Mammary epithelial cell (primary cell): ENCODE results near the gene TIRAP.

ENCODE experiments used
- CTCF ChIP-seq, 2 donors: IDR thresholded peaks in 1 of 2; conservative IDR thresholded peaks in 1 of 2; 2 replicates each; pipeline ENCODE4 v1.5.1; 2011 to 2012; ENCODE audit warnings: inconsistent platforms in 2 of 2, low read length in 2 of 2, mild to moderate bottlenecking in 2 of 2, control low read depth in 1 of 2, low read depth in 1 of 2; ENCODE audit not compliant: insufficient read depth in 1 of 2; ENCODE audit errors: extremely low read depth in 1 of 2
- EZH2 ChIP-seq: IDR thresholded peaks from 2 replicates; pipeline ENCODE4 v1.6.1; 2012; ENCODE audit warnings: low read length, inconsistent platforms, borderline replicate concordance

- no peak for TF ChIP-seq CTCF (conservative IDR thresholded peaks at IDR 0.05 in 1 of 2, IDR thresholded peaks at IDR 0.05 in 1 of 2; ENCODE audit: extremely low read depth in 1 of 2, insufficient read depth in 1 of 2, low read depth in 1 of 2, low read length in 2 of 2)
- no peak for TF ChIP-seq EZH2
Observed at GRCh38 chr11:126263489-126263888, 19.4 kb upstream of the TIRAP start.
